GM13977 (cell line): ENCODE data around the gene SPHK1.

Experiments used
- DNase-seq: peaks from one replicate; pipeline ENCODE4 v3.0.0; 2012; ENCODE audit warnings: low spot score
- in situ Hi-C: fragments of 300-500 bp; cut with MboI; formaldehyde crosslinking; loops from one replicate; pipeline ENCODE4 v1.12.0; 2022; ENCODE audit warnings: low sequenced_read_pairs, low pct_unique_long_range_greater_than_20kb, mixed read lengths, inconsistent platforms; ENCODE audit not compliant: unreplicated experiment
- TF ChIP-seq, protein P1 (sequence below): IDR thresholded peaks from 2 replicates; pipeline ENCODE4 v1.5.1; 2012; ENCODE audit warnings: mild to moderate bottlenecking, control low read depth; ENCODE audit not compliant: insufficient read depth; ENCODE audit errors: extremely low read depth, missing control alignments

The SPHK1 gene

DNA sequence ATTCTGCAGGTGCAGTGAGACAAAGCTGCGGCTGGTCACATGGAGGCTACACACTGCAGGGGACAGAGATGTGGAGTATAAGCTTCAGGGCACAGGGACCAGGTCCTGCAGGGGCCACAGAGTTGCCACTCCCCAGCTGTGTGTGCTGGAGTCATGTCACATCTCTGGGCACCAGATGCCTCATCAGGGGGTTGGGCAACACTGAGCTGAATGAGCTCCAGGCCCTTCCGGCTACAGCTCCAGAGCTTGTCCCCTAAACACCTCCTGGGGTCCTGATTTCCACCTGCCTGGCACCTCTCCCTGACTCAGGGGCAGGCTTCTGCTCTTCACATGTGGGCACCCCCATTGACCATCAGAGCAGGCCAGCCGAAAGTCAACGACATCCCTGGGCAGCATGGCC, 32.5 kb downstream of the SPHK1 start:
- no peak for DNase-seq
- TF ChIP-seq, protein P1, sequence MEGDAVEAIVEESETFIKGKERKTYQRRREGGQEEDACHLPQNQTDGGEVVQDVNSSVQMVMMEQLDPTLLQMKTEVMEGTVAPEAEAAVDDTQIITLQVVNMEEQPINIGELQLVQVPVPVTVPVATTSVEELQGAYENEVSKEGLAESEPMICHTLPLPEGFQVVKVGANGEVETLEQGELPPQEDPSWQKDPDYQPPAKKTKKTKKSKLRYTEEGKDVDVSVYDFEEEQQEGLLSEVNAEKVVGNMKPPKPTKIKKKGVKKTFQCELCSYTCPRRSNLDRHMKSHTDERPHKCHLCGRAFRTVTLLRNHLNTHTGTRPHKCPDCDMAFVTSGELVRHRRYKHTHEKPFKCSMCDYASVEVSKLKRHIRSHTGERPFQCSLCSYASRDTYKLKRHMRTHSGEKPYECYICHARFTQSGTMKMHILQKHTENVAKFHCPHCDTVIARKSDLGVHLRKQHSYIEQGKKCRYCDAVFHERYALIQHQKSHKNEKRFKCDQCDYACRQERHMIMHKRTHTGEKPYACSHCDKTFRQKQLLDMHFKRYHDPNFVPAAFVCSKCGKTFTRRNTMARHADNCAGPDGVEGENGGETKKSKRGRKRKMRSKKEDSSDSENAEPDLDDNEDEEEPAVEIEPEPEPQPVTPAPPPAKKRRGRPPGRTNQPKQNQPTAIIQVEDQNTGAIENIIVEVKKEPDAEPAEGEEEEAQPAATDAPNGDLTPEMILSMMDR = no peak
- in situ Hi-C loops = no loop called here

DNA sequence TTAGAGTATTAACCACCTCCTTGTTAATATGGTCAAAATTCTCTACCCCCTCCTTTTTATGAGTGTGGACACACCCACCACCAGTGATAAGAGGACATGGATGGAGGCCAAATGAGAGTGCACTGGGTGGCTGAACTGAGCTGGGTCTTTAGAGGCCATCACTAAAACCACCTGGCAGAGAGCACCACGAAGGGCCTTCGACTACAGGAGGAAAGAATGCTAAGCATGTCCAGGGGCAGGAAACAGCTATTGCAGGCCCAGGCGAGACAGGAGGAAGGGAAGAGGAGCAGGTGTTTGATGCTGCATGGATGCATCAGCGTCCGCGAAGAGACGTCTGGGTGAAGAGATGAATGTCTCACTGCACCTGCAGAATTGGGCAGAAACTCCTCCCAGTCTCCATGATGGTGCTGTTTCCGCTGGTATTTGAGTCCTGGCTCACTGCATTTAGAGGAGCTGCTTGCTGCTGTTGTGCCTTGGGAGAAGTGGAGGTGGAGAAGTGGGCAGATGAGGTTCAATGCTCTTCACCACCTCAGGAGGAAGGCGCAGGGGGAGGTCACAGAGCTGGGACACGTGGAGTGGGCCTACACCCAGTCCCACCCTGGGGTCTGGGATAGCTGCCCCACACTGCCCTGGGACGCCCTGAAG, 33.2 kb downstream of the SPHK1 start:
- TF ChIP-seq, protein P1 = no peak
- no peak for DNase-seq
- in situ Hi-C loops = no loop called here

DNA sequence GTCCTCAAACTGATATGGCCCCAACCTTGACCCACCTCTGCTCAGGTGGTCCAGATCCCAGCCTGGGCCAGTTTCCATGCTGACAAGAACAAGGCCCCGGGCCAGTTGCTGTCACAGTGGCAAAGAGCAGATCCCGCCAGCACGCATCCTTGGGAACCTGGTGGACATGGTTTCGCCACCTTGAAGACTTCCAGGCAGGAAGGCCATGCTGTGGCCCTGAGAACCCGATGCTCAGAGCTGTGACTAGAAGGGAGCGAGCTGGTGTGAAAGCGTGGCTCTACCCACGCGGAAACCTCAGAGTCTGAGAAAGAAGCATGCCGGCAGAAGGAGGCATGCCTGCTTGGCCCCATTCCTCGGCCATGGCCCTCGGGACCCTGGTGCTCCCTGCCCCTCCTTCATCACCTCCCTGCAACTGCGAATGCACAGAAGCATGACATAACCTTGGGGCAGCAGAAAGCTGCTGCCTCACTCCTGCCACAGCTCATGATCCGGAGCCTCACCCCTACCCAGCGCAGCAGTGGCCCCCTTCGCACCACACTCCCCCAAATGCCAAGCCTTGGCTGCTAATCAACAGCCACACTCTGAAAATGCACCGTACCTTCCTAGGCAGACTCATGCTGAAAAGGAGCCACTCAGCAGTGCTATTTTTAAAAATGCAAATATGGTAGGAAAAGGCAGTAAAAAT, 35.3 kb downstream of the SPHK1 start:
- in situ Hi-C loops = no loop called here
- DNase-seq = no peak

DNA sequence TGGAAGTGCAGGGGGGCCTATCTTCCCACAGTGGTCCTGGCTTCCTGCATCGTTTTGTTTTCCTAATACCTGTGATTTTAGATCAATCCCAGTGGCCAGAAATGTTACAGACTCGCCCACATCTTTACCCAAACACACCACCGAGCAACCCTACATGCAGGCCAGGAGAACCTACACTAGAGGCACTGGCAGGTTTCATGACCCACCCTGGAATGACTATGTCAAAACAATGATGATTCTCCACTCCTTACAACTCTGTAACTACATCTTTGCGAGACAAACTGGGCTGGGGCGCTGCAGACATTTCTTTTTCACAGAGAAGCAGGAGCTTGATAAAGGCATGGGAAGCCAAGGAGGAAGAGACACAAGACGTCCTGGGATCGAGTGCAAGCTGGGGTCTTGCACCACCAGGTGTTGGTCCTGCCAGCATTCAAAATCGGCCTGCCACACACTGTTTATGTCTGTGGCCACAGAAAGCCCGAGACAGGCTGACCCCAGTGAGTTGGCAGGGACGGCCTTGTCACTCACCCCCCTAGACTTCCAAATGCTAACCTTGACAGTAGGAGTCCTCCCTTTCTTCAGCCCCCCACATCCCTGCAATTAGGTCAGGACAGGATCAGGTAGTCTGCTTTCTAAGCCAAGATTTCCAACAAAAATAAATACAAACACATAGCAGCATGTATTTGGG, 36.1 kb downstream of the SPHK1 start:
- TF ChIP-seq, protein P1 = no peak
- no peak for DNase-seq
- in situ Hi-C loops = no loop called here

More for the DNA sequence above, 35.3 kb downstream of the SPHK1 start:
- TF ChIP-seq, protein P1 = no peak

DNA sequence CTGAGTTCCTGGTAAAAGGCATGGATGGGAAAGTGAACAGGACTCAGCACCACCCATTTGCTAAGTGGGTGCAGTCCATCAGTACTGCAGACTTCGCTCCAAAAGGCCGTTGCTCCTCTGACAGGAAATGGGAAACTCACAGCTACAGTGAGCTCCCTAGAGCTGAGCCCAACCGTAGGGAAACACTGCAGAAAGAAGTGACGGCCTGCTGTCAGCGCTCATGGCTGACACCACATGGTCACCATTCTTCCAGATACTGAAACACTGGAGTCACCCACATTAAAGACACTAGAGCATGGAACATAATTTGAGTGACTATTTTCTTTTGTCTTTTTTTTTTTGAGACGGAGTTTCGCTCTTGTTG, 36.6 kb downstream of the SPHK1 start:
- in situ Hi-C loops = no loop called here
- DNase-seq = no peak

DNA sequence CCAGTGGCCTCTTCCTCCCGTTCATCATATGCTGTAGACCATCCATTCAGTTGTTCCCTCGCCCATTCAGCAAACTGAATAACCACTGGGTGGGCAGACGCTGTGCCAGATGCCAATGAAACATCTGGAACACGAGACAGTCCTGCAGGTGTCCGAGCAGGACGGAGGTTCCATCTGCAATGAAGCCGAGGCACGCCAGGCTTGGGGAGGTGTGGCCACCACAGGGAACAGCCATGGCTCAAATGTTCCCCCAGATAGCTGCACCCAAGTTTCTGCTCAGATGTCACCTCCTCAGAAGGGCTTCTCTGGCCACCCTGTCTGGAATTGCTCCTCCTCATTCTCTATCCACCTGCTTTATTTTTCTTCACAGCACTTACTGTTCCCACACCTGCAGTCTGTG, 38.0 kb downstream of the SPHK1 start:
- DNase-seq = no peak
- in situ Hi-C loops = no loop called here
- TF ChIP-seq, protein P1 = no peak

More for the DNA sequence above, 36.6 kb downstream of the SPHK1 start:
- TF ChIP-seq, protein P1 = no peak
